Right atrium auricular region (tissue), 2 donors: ENCODE data around the gene TMEM178B. TPM values are rescaled to one million over a fixed set of nuclear protein-coding genes. Genes with fewer than 3 reads are reported as not detected.

Experiments used
- DNase-seq: peaks from one replicate; pipeline ENCODE4 v3.0.0-alpha.2; 2019; ENCODE audit warnings: low spot score
- H3K27ac ChIP-seq, 2 donors: fragments of 200-600 bp; sonication (generic); 1 replicate in 1 of 2; 2 replicates in 1 of 2; pipeline ENCODE4 v1.5.1; 2016 to 2019
- H3K27me3 ChIP-seq, 2 donors: fragments of 200-600 bp; sonication (generic); one replicate each; pipeline versions ENCODE4 v1.5.1 to v1.6.0; 2017 to 2019
- H3K36me3 ChIP-seq: fragments of 200-600 bp; sonication (generic); one replicate; pipeline ENCODE4 v1.5.1; 2016
- H3K4me1 ChIP-seq, 2 donors: fragments of 200-600 bp; sonication (generic); one replicate each; pipeline versions ENCODE4 v1.5.1 to v1.6.0; 2017 to 2019
- H3K4me3 ChIP-seq, 2 donors: fragments of 200-600 bp; sonication (generic); 1 replicate in 1 of 2; 2 replicates in 1 of 2; pipeline ENCODE4 v1.5.1; 2017 to 2019; ENCODE audit warnings: mild to moderate bottlenecking in 1 of 2, moderate library complexity in 1 of 2
- H3K9me3 ChIP-seq, 2 donors: fragments of 200-600 bp; sonication (generic); one replicate each; pipeline ENCODE4 v1.5.1; 2019
- CTCF ChIP-seq, 2 donors: fragments of 200-600 bp; sonication (generic); IDR thresholded peaks; one replicate each; pipeline ENCODE4 v1.5.1; 2019; ENCODE audit warnings: antibody characterized with exemption in 2 of 2
- total RNA-seq, 2 donors: library from RNA; depleted of rRNA; stranded (reverse); fragments of >200 nt; gene quantifications; one replicate each; pipeline ENCODE4 v1.1.0, GENCODE V29; 2016

TMEM178B gene
- total RNA-seq, 2 donors from 2014 or later, result 15.8 to 48.7 TPM

- no peak for DNase-seq
- no peak for TF ChIP-seq CTCF (IDR thresholded peaks at IDR 0.05)
- H3K4me1 ChIP-seq, result peaks cover 0 to 4% of the 10 kb centered on the region in 2 donors
- H3K36me3 ChIP-seq, result no peaks in the 10 kb centered on the region
- no peaks in the 10 kb centered on the region for H3K9me3 ChIP-seq
- peak overlapping the region; percentile 5 to 11 for H3K27ac ChIP-seq
- H3K27me3 ChIP-seq, result no peaks in the 10 kb centered on the region
- H3K4me3 ChIP-seq, result no peak overlapping the region
Observed at GRCh38 chr7:141344153-141344935, 270.5 kb downstream of the TMEM178B start.

GRCh38 chr7:141348728-141349127 is 274.9 kb downstream of the TMEM178B start:
- Histone ChIP-seq H3K4me3 (no peak overlapping the region), H3K27me3 (no peaks in the 10 kb centered on the region), H3K27ac (peak overlapping the region in 1 of 2 donors; percentile 23), H3K36me3 (no peaks in the 10 kb centered on the region), H3K9me3 (no peaks in the 10 kb centered on the region), H3K4me1 (peaks cover 0 to 4% of the 10 kb centered on the region in 2 donors)
- TF ChIP-seq CTCF (IDR thresholded peaks at IDR 0.05), result no peak
- DNase-seq, result no peak

- no peaks in the 10 kb centered on the region for H3K36me3 ChIP-seq
- no peak overlapping the region for H3K4me3 ChIP-seq
- H3K27ac ChIP-seq, result no peak overlapping the region
- H3K27me3 ChIP-seq, result no peaks in the 10 kb centered on the region
- TF ChIP-seq CTCF (IDR thresholded peaks at IDR 0.05), result no peak
- no peak for DNase-seq
- no peaks in the 10 kb centered on the region for H3K9me3 ChIP-seq
- H3K4me1 ChIP-seq, result peaks cover 0 to 4% of the 10 kb centered on the region in 2 donors
Observed at GRCh38 chr7:141349338-141349737, 275.5 kb downstream of the TMEM178B start.

GRCh38 chr7:141349804-141350203 is 275.9 kb downstream of the TMEM178B start:
- Histone ChIP-seq H3K9me3 (no peaks in the 10 kb centered on the region), H3K4me1 (peaks cover 0 to 7% of the 10 kb centered on the region in 2 donors), H3K4me3 (no peak overlapping the region), H3K27ac (no peak overlapping the region), H3K36me3 (no peaks in the 10 kb centered on the region), H3K27me3 (no peaks in the 10 kb centered on the region)
- no peak for TF ChIP-seq CTCF (IDR thresholded peaks at IDR 0.05)
- DNase-seq, result no peak

- H3K27me3 ChIP-seq, result no peaks in the 10 kb centered on the region
- H3K4me3 ChIP-seq, result no peak overlapping the region
- H3K27ac ChIP-seq, result no peak overlapping the region
- H3K4me1 ChIP-seq, result peaks cover 0 to 11% of the 10 kb centered on the region in 2 donors
- no peaks in the 10 kb centered on the region for H3K9me3 ChIP-seq
- H3K36me3 ChIP-seq, result no peaks in the 10 kb centered on the region
- no peak for TF ChIP-seq CTCF (IDR thresholded peaks at IDR 0.05)
- DNase-seq, result no peak
Observed at GRCh38 chr7:141351175-141351574, 277.3 kb downstream of the TMEM178B start.

GRCh38 chr7:141352955-141353354 is 279.1 kb downstream of the TMEM178B start:
- DNase-seq, result no peak
- Histone ChIP-seq H3K9me3 (no peaks in the 10 kb centered on the region), H3K27me3 (no peaks in the 10 kb centered on the region), H3K4me3 (no peak overlapping the region), H3K4me1 (peaks cover 0 to 16% of the 10 kb centered on the region in 2 donors), H3K27ac (no peak overlapping the region), H3K36me3 (no peaks in the 10 kb centered on the region)
- TF ChIP-seq CTCF (IDR thresholded peaks at IDR 0.05), result no peak
